HG03039 (cell line): ENCODE data around the gene ARHGAP6.

Source experiments
- ATAC-seq: cut with Tn5 transposase; IDR thresholded peaks from one replicate; pipeline ENCODE4 v1.9.1; 2021; ENCODE audit warnings: mild to moderate bottlenecking, moderate library complexity; ENCODE audit not compliant: unreplicated experiment

ARHGAP6 gene

GRCh38 chrX:11434607-11435006 lies 231.1 kb downstream of the ARHGAP6 start:
- no peak for ATAC-seq

- no peak for ATAC-seq
Observed at GRCh38 chrX:11431786-11432185, 233.9 kb downstream of the ARHGAP6 start.

GRCh38 chrX:11430271-11430670 lies 235.4 kb downstream of the ARHGAP6 start:
- no peak for ATAC-seq

- ATAC-seq: no peak
Observed at GRCh38 chrX:11429538-11430085, 236.1 kb downstream of the ARHGAP6 start.

GRCh38 chrX:11427453-11428071 lies 238.2 kb downstream of the ARHGAP6 start:
- no peak for ATAC-seq

GRCh38 chrX:11426712-11427452 lies 238.8 kb downstream of the ARHGAP6 start:
- ATAC-seq: no peak

GRCh38 chrX:11424903-11425674 lies 240.6 kb downstream of the ARHGAP6 start:
- ATAC-seq: no peak

GRCh38 chrX:11423949-11424348 lies 241.8 kb downstream of the ARHGAP6 start:
- ATAC-seq: no peak

GRCh38 chrX:11423362-11423818 lies 242.3 kb downstream of the ARHGAP6 start:
- ATAC-seq: no peak

GRCh38 chrX:11422525-11422857 lies 243.2 kb downstream of the ARHGAP6 start:
- no peak for ATAC-seq

GRCh38 chrX:11421805-11422524 lies 243.8 kb downstream of the ARHGAP6 start:
- no peak for ATAC-seq

GRCh38 chrX:11420851-11421250 lies 244.9 kb downstream of the ARHGAP6 start:
- ATAC-seq: no peak

GRCh38 chrX:11419102-11419501 lies 246.6 kb downstream of the ARHGAP6 start:
- no peak for ATAC-seq

- no peak for ATAC-seq
Observed at GRCh38 chrX:11416600-11416999, 249.1 kb downstream of the ARHGAP6 start.

- no peak for ATAC-seq
Observed at GRCh38 chrX:11414091-11414490, 251.6 kb downstream of the ARHGAP6 start.

GRCh38 chrX:11412715-11413623 lies 252.8 kb downstream of the ARHGAP6 start:
- no peak for ATAC-seq

GRCh38 chrX:11409957-11410356 lies 255.8 kb downstream of the ARHGAP6 start:
- no peak for ATAC-seq

GRCh38 chrX:11408783-11409182 lies 256.9 kb downstream of the ARHGAP6 start:
- no peak for ATAC-seq

GRCh38 chrX:11408109-11408405 lies 257.7 kb downstream of the ARHGAP6 start:
- no peak for ATAC-seq
